GM12892 (cell line): ENCODE measurements around the gene GRID1.

Experiments
- POLR2A ChIP-seq: IDR thresholded peaks from 2 replicates; pipeline ENCODE4 v1.6.1; 2011; ENCODE audit warnings: low read depth, low read length, control low read depth
- POLR2AphosphoS5 ChIP-seq: IDR thresholded peaks from 2 replicates; pipeline ENCODE4 v1.6.1; 2011; ENCODE audit warnings: low read depth, low read length, control low read depth

DNA sequence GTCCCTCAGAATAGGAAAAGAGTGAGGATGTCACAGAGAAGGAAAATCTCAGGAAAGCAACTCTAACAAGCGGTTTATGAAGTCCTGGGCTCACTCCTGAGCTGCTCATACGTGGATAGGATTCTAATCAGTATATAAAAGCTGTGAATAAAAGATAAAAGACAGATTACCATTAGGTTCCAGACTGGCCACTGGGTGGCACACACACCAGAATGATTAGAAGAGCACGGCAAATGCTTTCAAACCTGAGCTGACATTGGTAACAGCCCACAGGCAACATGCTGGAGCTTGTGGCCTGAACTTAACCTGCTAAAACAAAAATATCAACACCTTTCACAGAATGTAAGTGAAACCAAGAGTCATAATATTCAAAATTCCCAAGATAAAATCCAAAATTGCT, 370.8 kb downstream of the GRID1 start:
- no peak for TF ChIP-seq POLR2AphosphoS5
- TF ChIP-seq POLR2A, result no peak
